ENCODE measurements around the gene GPR142.

The GPR142 gene

GRCh38 chr17:74334393-74335039, 32.8 kb upstream of the GPR142 start:
- no peak for FAIRE-seq
- DNase-seq (ENCODE audit: insufficient read length) = no peak
- TF ChIP-seq POLR2AphosphoS5 (IDR thresholded peaks at IDR 0.05; ENCODE audit: low read depth, low read length) = no peak

GRCh38 chr17:74335529-74336062, 31.7 kb upstream of the GPR142 start:
- TF ChIP-seq POLR2A (IDR thresholded peaks at IDR 0.05; ENCODE audit: low read depth, low read length) (no peak), TAF1 (IDR thresholded peaks at IDR 0.05; ENCODE audit: borderline replicate concordance, low read depth, low read length) (no peak), POLR2AphosphoS5 (IDR thresholded peaks at IDR 0.05; ENCODE audit: low read depth, low read length) (no peak)
- no peak for DNase-seq (ENCODE audit: insufficient read length)
- FAIRE-seq = no peak

- FAIRE-seq (no peak), DNase-seq (ENCODE audit: insufficient read length) (no peak)
- TF ChIP-seq TAF1 (IDR thresholded peaks at IDR 0.05; ENCODE audit: borderline replicate concordance, low read depth, low read length) = no peak
- TF ChIP-seq POLR2A (IDR thresholded peaks at IDR 0.05; ENCODE audit: low read depth, low read length) = no peak
- no peak for TF ChIP-seq POLR2AphosphoS5 (IDR thresholded peaks at IDR 0.05; ENCODE audit: low read depth, low read length)
Measured at GRCh38 chr17:74336307-74336706, 31.0 kb upstream of the GPR142 start.

GRCh38 chr17:74337834-74338500, 29.3 kb upstream of the GPR142 start:
- DNase-seq (ENCODE audit: insufficient read length) (no peak), FAIRE-seq (no peak)
- no peak for TF ChIP-seq TAF1 (IDR thresholded peaks at IDR 0.05; ENCODE audit: borderline replicate concordance, low read depth, low read length)
- TF ChIP-seq POLR2AphosphoS5 (IDR thresholded peaks at IDR 0.05; ENCODE audit: low read depth, low read length) = no peak
- TF ChIP-seq POLR2A (IDR thresholded peaks at IDR 0.05; ENCODE audit: low read depth, low read length) = no peak

GRCh38 chr17:74339537-74340195, 27.6 kb upstream of the GPR142 start:
- FAIRE-seq (no peak), DNase-seq (ENCODE audit: insufficient read length) (no peak)
- TF ChIP-seq TAF1 (IDR thresholded peaks at IDR 0.05; ENCODE audit: borderline replicate concordance, low read depth, low read length) (no peak), POLR2A (IDR thresholded peaks at IDR 0.05; ENCODE audit: low read depth, low read length) (no peak), POLR2AphosphoS5 (IDR thresholded peaks at IDR 0.05; ENCODE audit: low read depth, low read length) (no peak)

- DNase-seq (ENCODE audit: insufficient read length) = no peak
- no peak for FAIRE-seq
- TF ChIP-seq TAF1 (IDR thresholded peaks at IDR 0.05; ENCODE audit: borderline replicate concordance, low read depth, low read length) (no peak), POLR2AphosphoS5 (IDR thresholded peaks at IDR 0.05; ENCODE audit: low read depth, low read length) (no peak), POLR2A (IDR thresholded peaks at IDR 0.05; ENCODE audit: low read depth, low read length) (no peak)
Measured at GRCh38 chr17:74340470-74341023, 26.8 kb upstream of the GPR142 start.

- TF ChIP-seq TAF1 (IDR thresholded peaks at IDR 0.05; ENCODE audit: borderline replicate concordance, low read depth, low read length) (no peak), POLR2A (IDR thresholded peaks at IDR 0.05; ENCODE audit: low read depth, low read length) (no peak), POLR2AphosphoS5 (IDR thresholded peaks at IDR 0.05; ENCODE audit: low read depth, low read length) (no peak)
- FAIRE-seq = no peak
- no peak for DNase-seq (ENCODE audit: insufficient read length)
Measured at GRCh38 chr17:74342224-74342623, 25.1 kb upstream of the GPR142 start.

- DNase-seq (ENCODE audit: insufficient read length) = no peak
- TF ChIP-seq POLR2A (IDR thresholded peaks at IDR 0.05; ENCODE audit: low read depth, low read length) = no peak
- FAIRE-seq = no peak
Measured at GRCh38 chr17:74343121-74343520, 24.2 kb upstream of the GPR142 start.

GRCh38 chr17:74343526-74344284, 23.6 kb upstream of the GPR142 start:
- FAIRE-seq (no peak), DNase-seq (ENCODE audit: insufficient read length) (no peak)
- no peak for TF ChIP-seq POLR2A (IDR thresholded peaks at IDR 0.05; ENCODE audit: low read depth, low read length)

- FAIRE-seq (no peak), DNase-seq (ENCODE audit: insufficient read length) (no peak)
- TF ChIP-seq TAF1 (IDR thresholded peaks at IDR 0.05; ENCODE audit: borderline replicate concordance, low read depth, low read length) (no peak), POLR2A (IDR thresholded peaks at IDR 0.05; ENCODE audit: low read depth, low read length) (no peak), POLR2AphosphoS5 (IDR thresholded peaks at IDR 0.05; ENCODE audit: low read depth, low read length) (no peak)
Measured at GRCh38 chr17:74344658-74345057, 22.6 kb upstream of the GPR142 start.

GRCh38 chr17:74345433-74346241, 21.7 kb upstream of the GPR142 start:
- FAIRE-seq = no peak

More at GRCh38 chr17:74345433-74346241, 21.7 kb upstream of the GPR142 start:
- DNase-seq (ENCODE audit: insufficient read length) = no peak
- no peak for TF ChIP-seq TAF1 (IDR thresholded peaks at IDR 0.05; ENCODE audit: borderline replicate concordance, low read depth, low read length)
- TF ChIP-seq POLR2A (IDR thresholded peaks at IDR 0.05; ENCODE audit: low read depth, low read length) = no peak
- no peak for TF ChIP-seq POLR2AphosphoS5 (IDR thresholded peaks at IDR 0.05; ENCODE audit: low read depth, low read length)

Data from GM12892 (cell line).